H9 (cell line): ENCODE results near the gene GRK4. TPM values are rescaled to one million over a fixed set of nuclear protein-coding genes. Genes with fewer than 3 reads are reported as not detected.
"Not testable (repeated sequence)": the region's sequence is repeated elsewhere in the genome, so short reads cannot be mapped to it uniquely, and the experiment has no call there.

Source experiments
- DNase-seq: peaks from one replicate; pipeline ENCODE4 v3.0.0-alpha.2; 2017
- H2AFZ ChIP-seq: one replicate; pipeline ENCODE4 v1.6.1; 2013; ENCODE audit warnings: mild to moderate bottlenecking, low read length, control low read depth, moderate library complexity
- H2AK5ac ChIP-seq: 2 replicates; pipeline ENCODE4 v1.6.1; 2013; ENCODE audit warnings: low read length, control low read depth, mixed read lengths; ENCODE audit not compliant: insufficient read length
- H2BK120ac ChIP-seq: one replicate; pipeline ENCODE4 v1.6.1; 2013; ENCODE audit warnings: low read depth, mild to moderate bottlenecking, low read length, control low read depth, inconsistent platforms; ENCODE audit not compliant: poor library complexity, severe bottlenecking
- H2BK12ac ChIP-seq: 2 replicates; pipeline ENCODE4 v1.6.1; 2013; ENCODE audit warnings: low read length, control low read depth, mixed read lengths, low read depth; ENCODE audit not compliant: insufficient read length
- H2BK15ac ChIP-seq: 2 replicates; pipeline ENCODE4 v1.6.1; 2013; ENCODE audit warnings: low read depth, low read length, control low read depth
- H2BK20ac ChIP-seq: one replicate; pipeline ENCODE4 v1.6.1; 2013; ENCODE audit warnings: low read depth, mild to moderate bottlenecking, low read length, control low read depth, inconsistent platforms; ENCODE audit not compliant: poor library complexity, severe bottlenecking
- H2BK5ac ChIP-seq: 2 replicates; pipeline ENCODE4 v1.6.1; 2013; ENCODE audit warnings: low read length, control low read depth, mixed read lengths; ENCODE audit not compliant: insufficient read length
- H3K14ac ChIP-seq: 2 replicates; pipeline ENCODE4 v1.6.1; 2013; ENCODE audit warnings: low read length, control low read depth; ENCODE audit not compliant: insufficient read depth
- H3K18ac ChIP-seq: 2 replicates; pipeline ENCODE4 v1.6.1; 2013; ENCODE audit warnings: low read depth, mild to moderate bottlenecking, mixed read lengths, low read length, control low read depth; ENCODE audit not compliant: insufficient read length
- H3K23ac ChIP-seq: 2 replicates; pipeline ENCODE4 v1.6.1; 2013; ENCODE audit warnings: low read length, control low read depth, mixed read lengths, low read depth; ENCODE audit not compliant: insufficient read length
- H3K23me2 ChIP-seq: 2 replicates; pipeline ENCODE4 v1.6.1; 2013; ENCODE audit warnings: low read depth, mild to moderate bottlenecking, mixed read lengths, low read length, control low read depth; ENCODE audit not compliant: insufficient read length, poor library complexity, severe bottlenecking
- H3K27ac ChIP-seq: 2 replicates; pipeline ENCODE4 v1.5.1; 2013; ENCODE audit warnings: low read length, control low read depth, mixed read lengths, low read depth; ENCODE audit not compliant: insufficient read length
- H3K27me3 ChIP-seq: 2 replicates; pipeline ENCODE4 v1.6.1; 2013; ENCODE audit warnings: low read length, control low read depth, inconsistent platforms; ENCODE audit not compliant: insufficient read depth
- H3K4ac ChIP-seq: 2 replicates; pipeline ENCODE4 v1.6.1; 2013; ENCODE audit warnings: low read depth, mild to moderate bottlenecking, control low read depth, inconsistent platforms, low read length, moderate library complexity
- H3K4me1 ChIP-seq: 2 replicates; pipeline ENCODE4 v1.6.1; 2013; ENCODE audit warnings: low read length, control low read depth, inconsistent platforms; ENCODE audit not compliant: insufficient read depth
- H3K4me2 ChIP-seq: 2 replicates; pipeline ENCODE4 v1.6.1; 2013; ENCODE audit warnings: low read length, control low read depth, mixed read lengths; ENCODE audit not compliant: insufficient read length, insufficient read depth
- H3K56ac ChIP-seq: 2 replicates; pipeline ENCODE4 v1.6.1; 2013; ENCODE audit warnings: low read depth, mild to moderate bottlenecking, mixed read lengths, low read length, control low read depth; ENCODE audit not compliant: insufficient read length
- H3K79me1 ChIP-seq: 2 replicates; pipeline ENCODE4 v1.6.1; 2013; ENCODE audit warnings: low read depth, mild to moderate bottlenecking, moderate library complexity, low read length, control low read depth, inconsistent platforms; ENCODE audit not compliant: insufficient read depth, poor library complexity, severe bottlenecking
- H3K79me2 ChIP-seq: 2 replicates; pipeline ENCODE4 v1.6.1; 2013; ENCODE audit warnings: low read length, control low read depth, inconsistent platforms; ENCODE audit not compliant: insufficient read depth
- H3K9ac ChIP-seq: 2 replicates; pipeline ENCODE4 v1.6.1; 2013; ENCODE audit warnings: low read length, control low read depth, mixed read lengths; ENCODE audit not compliant: insufficient read length; ENCODE audit errors: extremely low read depth
- H3K9me3 ChIP-seq: one replicate; pipeline ENCODE4 v1.6.1; 2013; ENCODE audit warnings: low read depth, low read length, inconsistent platforms; ENCODE audit not compliant: control insufficient read depth
- H3T11ph ChIP-seq: one replicate; pipeline ENCODE4 v1.6.1; 2013; ENCODE audit warnings: mild to moderate bottlenecking, low read length, control low read depth, inconsistent platforms
- H4K20me1 ChIP-seq: one replicate; pipeline ENCODE4 v1.6.1; 2013; ENCODE audit not compliant: control insufficient read depth, insufficient read length, insufficient read depth
- H4K5ac ChIP-seq: 2 replicates; pipeline ENCODE4 v1.6.1; 2013; ENCODE audit warnings: low read depth, mild to moderate bottlenecking, mixed read lengths, low read length, control low read depth; ENCODE audit not compliant: insufficient read length
- H4K8ac ChIP-seq: replicated peaks from 2 replicates; pipeline ENCODE4 v1.6.1; 2013; ENCODE audit warnings: low read length, control low read depth, mixed read lengths, low read depth; ENCODE audit not compliant: insufficient read length
- H4K91ac ChIP-seq: 2 replicates; pipeline ENCODE4 v1.6.1; 2013; ENCODE audit warnings: low read depth, mild to moderate bottlenecking, moderate library complexity, mixed read lengths, low read length, control low read depth; ENCODE audit not compliant: insufficient read length
- H3K27ac Mint-ChIP-seq, 3 experiments: 2 replicates in 2 of 3; 3 replicates in 1 of 3; pipeline ENCODE4 v1.8.0; 2020 to 2021; ENCODE audit warnings: mixed read lengths in 3 of 3, mild to moderate bottlenecking in 1 of 3, moderate library complexity in 1 of 3
- H3K27me3 Mint-ChIP-seq: 2 replicates; pipeline ENCODE4 v1.8.0; 2021; ENCODE audit warnings: low read depth, mild to moderate bottlenecking, moderate library complexity, mixed read lengths
- H3K36me3 Mint-ChIP-seq, 3 experiments: 2 replicates in 2 of 3; 3 replicates in 1 of 3; pipeline ENCODE4 v1.8.0; 2020 to 2021; ENCODE audit warnings: low read depth in 3 of 3, mixed read lengths in 3 of 3; ENCODE audit not compliant: insufficient read depth in 1 of 3
- H3K4me1 Mint-ChIP-seq, 2 experiments: 2 replicates each; pipeline ENCODE4 v1.8.0; 2020; ENCODE audit warnings: mixed read lengths in 2 of 2
- H3K4me3 Mint-ChIP-seq, 2 experiments: 2 replicates in 1 of 2; 3 replicates in 1 of 2; pipeline ENCODE4 v1.8.0; 2020 to 2021; ENCODE audit warnings: mild to moderate bottlenecking in 2 of 2, mixed read lengths in 2 of 2, moderate library complexity in 1 of 2
- H3K9me3 Mint-ChIP-seq, 2 experiments: 2 replicates in 1 of 2; 3 replicates in 1 of 2; pipeline ENCODE4 v1.8.0; 2020; ENCODE audit warnings: mild to moderate bottlenecking in 2 of 2, mixed read lengths in 2 of 2, moderate library complexity in 1 of 2
- CTCF ChIP-seq: fragments of 200-600 bp; sonication (generic); conservative IDR thresholded peaks from 3 replicates; pipeline ENCODE4 v1.8.0; 2021; ENCODE audit warnings: antibody characterized with exemption, mild to moderate bottlenecking
- WGBS: extraction: QIAGEN DNeasy Blood & Tissue Kit; methylation state at CpG from one replicate; pipeline ENCODE4 v1.1.7; 2013; ENCODE audit warnings: missing lambda C conversion rate, low lambda C conversion rate, mixed read lengths; ENCODE audit not compliant: insufficient read length; ENCODE audit errors: extremely low coverage; 5-methylcytosine and 5-hydroxymethylcytosine counted together
- total RNA-seq: library from RNA; stranded (reverse); gene quantifications from 2 replicates; pipeline ENCODE4 v1.2.1, GENCODE V29; 2021

The GRK4 gene
- total RNA-seq, 1 experiment from 2014 or later: 4.8 TPM

- Histone ChIP-seq H2BK20ac (no peak overlapping the region), H4K5ac (no peak overlapping the region), H2AK5ac (no peak overlapping the region), H3K9ac (no peak overlapping the region), H3K23me2 (peaks cover 10% of the 10 kb centered on the region), H3K27ac (no peak overlapping the region), H2BK15ac (no peak overlapping the region), H3K18ac (no peak overlapping the region), H3K56ac (no peak overlapping the region), H3K9me3 (no peaks in the 10 kb centered on the region), H3T11ph (no peak overlapping the region), H2BK12ac (no peak overlapping the region), H2BK120ac (no peak overlapping the region), H3K23ac (no peak overlapping the region), H3K4me1 (no peaks in the 10 kb centered on the region), H3K14ac (no peak overlapping the region), H3K79me1 (no peaks in the 10 kb centered on the region), H2BK5ac (no peak overlapping the region), H3K27me3 (no peaks in the 10 kb centered on the region), H3K79me2 (no peaks in the 10 kb centered on the region; the same call in 1 of the 2 replicates), H3K4me2 (no peak overlapping the region), H4K8ac (no peak overlapping the region), H3K4ac (no peak overlapping the region), H4K20me1 (no peaks in the 10 kb centered on the region), H4K91ac (no peak overlapping the region), H2AFZ (no peak overlapping the region)
- WGBS: no CpG with 5 or more reads among the region's 12 CpGs
- Mint-ChIP-seq H3K4me1 (peaks cover 27 to 28% of the 10 kb centered on the region in 2 experiments), H3K27me3 (no peaks in the 10 kb centered on the region; the same call in 1 of the 2 replicates), H3K9me3 (no peaks in the 10 kb centered on the region), H3K4me3 (peak overlapping the region in 1 of 2 experiments; percentile 48; a peak in 2 of 5 replicates), H3K27ac (peak overlapping the region in 2 of 3 experiments; percentile 88 to 92; a peak in 3 of 7 replicates), H3K36me3 (peaks cover 41 to 70% (median 68%) of the 10 kb centered on the region in 3 experiments; a peak in 6 of 7 replicates)
- DNase-seq: no peak
- TF ChIP-seq CTCF: no peak
These were observed 25.4 kb upstream of the GRK4 start for GRCh38 chr4:2937986-2938385.

- H2BK5ac ChIP-seq, H3K4me3 Mint-ChIP-seq, H4K20me1 ChIP-seq, H2BK120ac ChIP-seq, H3K23ac ChIP-seq, H2BK12ac ChIP-seq, H2AFZ ChIP-seq, H3K4ac ChIP-seq, H3K79me1 ChIP-seq, H2BK20ac ChIP-seq, H3K27ac ChIP-seq, H3K27me3 ChIP-seq, H3K4me2 ChIP-seq, H3K4me1 ChIP-seq, H3K27ac Mint-ChIP-seq, H4K91ac ChIP-seq, H3K23me2 ChIP-seq, H3K18ac ChIP-seq, H3K9ac ChIP-seq, H3K79me2 ChIP-seq, H2AK5ac ChIP-seq, H3K9me3 Mint-ChIP-seq, DNase-seq, H3K56ac ChIP-seq, H4K5ac ChIP-seq, H4K8ac ChIP-seq, H3K9me3 ChIP-seq, H2BK15ac ChIP-seq, H3K14ac ChIP-seq, H3T11ph ChIP-seq, H3K27me3 Mint-ChIP-seq: not testable (repeated sequence)
- WGBS: no CpG with 5 or more reads among the region's 10 CpGs
- Mint-ChIP-seq H3K36me3 (peaks cover 40 to 71% (median 69%) of the 10 kb centered on the region in 3 experiments; a peak in 6 of 7 replicates), H3K4me1 (peaks cover 24 to 25% of the 10 kb centered on the region in 2 experiments)
These were observed 25.0 kb upstream of the GRK4 start for GRCh38 chr4:2938411-2938810.
